Liver (tissue), 9 donors: Measurements from ENCODE around the gene SEMA4C. TPM values are rescaled to one million over a fixed set of nuclear protein-coding genes. Genes with fewer than 3 reads are reported as not detected.

ENCODE experiments used
- DNase-seq: peaks from one replicate; pipeline ENCODE4 v3.0.0-alpha.2; 2017; ENCODE audit warnings: low spot score
- H3K27ac ChIP-seq, 2 donors: one replicate each; pipeline ENCODE4 v1.7.0; 2013; ENCODE audit warnings: inconsistent platforms in 2 of 2, low read length in 2 of 2, control low read depth in 1 of 2, low read depth in 1 of 2, mild to moderate bottlenecking in 1 of 2
- H3K27me3 ChIP-seq, 4 donors: one replicate each; pipeline versions ENCODE4 v1.6.1 to v1.7.0; 2013; ENCODE audit warnings: low read length in 3 of 4, inconsistent platforms in 1 of 4, mild to moderate bottlenecking in 1 of 4, moderate library complexity in 1 of 4; ENCODE audit not compliant: control insufficient read depth in 4 of 4, insufficient read depth in 4 of 4
- H3K36me3 ChIP-seq, 4 donors: one replicate each; pipeline versions ENCODE4 v1.6.1 to v1.7.0; 2013; ENCODE audit warnings: low read length in 3 of 4, mild to moderate bottlenecking in 3 of 4, low read depth in 1 of 4, moderate library complexity in 1 of 4; ENCODE audit not compliant: control insufficient read depth in 4 of 4, insufficient read depth in 3 of 4
- H3K4me1 ChIP-seq, 4 donors: one replicate each; pipeline versions ENCODE4 v1.6.1 to v1.7.0; 2013; ENCODE audit warnings: low read length in 3 of 4, mild to moderate bottlenecking in 3 of 4, moderate library complexity in 1 of 4; ENCODE audit not compliant: control insufficient read depth in 4 of 4, insufficient read depth in 4 of 4
- H3K4me3 ChIP-seq, 3 donors: one replicate each; pipeline versions ENCODE4 v1.6.1 to v1.7.0; 2013; ENCODE audit warnings: low read length in 3 of 3, control low read depth in 1 of 3, low read depth in 1 of 3, mild to moderate bottlenecking in 1 of 3
- H3K9ac ChIP-seq, 2 donors: one replicate each; pipeline ENCODE4 v1.7.0; 2013; ENCODE audit warnings: low read length in 2 of 2, mild to moderate bottlenecking in 2 of 2, moderate library complexity in 2 of 2, control low read depth in 1 of 2, low read depth in 1 of 2
- H3K9me3 ChIP-seq, 4 donors: one replicate each; pipeline versions ENCODE4 v1.6.1 to v1.7.0; 2013; ENCODE audit warnings: low read length in 3 of 4; ENCODE audit not compliant: control insufficient read depth in 4 of 4
- ATF3 ChIP-seq: IDR thresholded peaks from 2 replicates; pipeline ENCODE4 v1.6.1; 2016; ENCODE audit warnings: antibody characterized with exemption
- CTCF ChIP-seq: fragments of 150-350 bp; IDR thresholded peaks from 2 replicates; pipeline ENCODE4 v1.5.1; 2017; ENCODE audit warnings: improper control_type of control experiment, low read depth, low read length; ENCODE audit not compliant: missing input control
- EGR1 ChIP-seq, 2 donors: IDR thresholded peaks; 2 replicates each; pipeline ENCODE4 v1.6.1; 2016 to 2018; ENCODE audit warnings: antibody characterized with exemption in 2 of 2, low read depth in 2 of 2
- FOXA1 ChIP-seq: IDR thresholded peaks from 2 replicates; pipeline ENCODE4 v1.6.1; 2016; ENCODE audit warnings: antibody characterized with exemption
- FOXA2 ChIP-seq: IDR thresholded peaks from 2 replicates; pipeline ENCODE4 v1.6.1; 2016; ENCODE audit warnings: antibody characterized with exemption
- GABPA ChIP-seq, 2 donors: IDR thresholded peaks in 1 of 2; conservative IDR thresholded peaks in 1 of 2; 2 replicates each; pipeline ENCODE4 v1.6.1; 2016; ENCODE audit warnings: antibody characterized with exemption in 2 of 2, mild to moderate bottlenecking in 1 of 2, moderate library complexity in 1 of 2
- HNF4A ChIP-seq, 2 donors: conservative IDR thresholded peaks; 2 replicates each; pipeline ENCODE4 v1.6.1; 2016; ENCODE audit warnings: antibody characterized with exemption in 2 of 2, mild to moderate bottlenecking in 2 of 2
- HNF4G ChIP-seq: IDR thresholded peaks from 2 replicates; pipeline ENCODE4 v1.6.1; 2016; ENCODE audit warnings: antibody characterized with exemption
- JUND ChIP-seq, 2 donors: IDR thresholded peaks; 2 replicates each; pipeline ENCODE4 v1.6.1; 2016; ENCODE audit warnings: antibody characterized with exemption in 2 of 2
- NR2F2 ChIP-seq: IDR thresholded peaks from 2 replicates; pipeline ENCODE4 v1.6.1; 2016; ENCODE audit warnings: antibody characterized with exemption
- RAD21 ChIP-seq, 2 donors: IDR thresholded peaks; 2 replicates each; pipeline ENCODE4 v1.6.1; 2016; ENCODE audit warnings: antibody characterized with exemption in 2 of 2, mild to moderate bottlenecking in 2 of 2
- REST ChIP-seq: IDR thresholded peaks from 2 replicates; pipeline ENCODE4 v1.6.1; 2016; ENCODE audit warnings: antibody characterized with exemption, mild to moderate bottlenecking
- RXRA ChIP-seq, 2 donors: IDR thresholded peaks; 2 replicates each; pipeline ENCODE4 v1.6.1; 2017 to 2018; ENCODE audit warnings: antibody characterized with exemption in 2 of 2, mild to moderate bottlenecking in 1 of 2
- SP1 ChIP-seq: IDR thresholded peaks from 2 replicates; pipeline ENCODE4 v1.6.1; 2018; ENCODE audit warnings: antibody characterized with exemption, mild to moderate bottlenecking
- TAF1 ChIP-seq: conservative IDR thresholded peaks from 2 replicates; pipeline ENCODE4 v1.6.1; 2016; ENCODE audit warnings: antibody characterized with exemption, mild to moderate bottlenecking
- YY1 ChIP-seq: IDR thresholded peaks from 2 replicates; pipeline ENCODE4 v1.6.1; 2016; ENCODE audit warnings: antibody characterized with exemption, mild to moderate bottlenecking
- WGBS: extraction: QIAGEN DNeasy Blood & Tissue Kit; methylation state at CpG from one replicate; pipeline ENCODE4 v1.1.7; 2013; 5-methylcytosine and 5-hydroxymethylcytosine counted together
- polyA plus RNA-seq, 2 donors: library from polyadenylated mRNA; stranded (reverse) in 1 of 2; unstranded in 1 of 2; fragments of 200-250 nt in 1 of 2; fragments of >200 nt in 1 of 2; fragmentation: Nextera tagmentation in 1 of 2; extraction: Ambion mirVana in 1 of 2; gene quantifications; one replicate each; pipeline versions ENCODE4 v1.2.1 to v1.2.3, GENCODE V29; 2013 to 2015
- total RNA-seq, 2 donors: library from RNA; depleted of rRNA; stranded (reverse); fragments of >200 nt; gene quantifications; one replicate each; pipeline ENCODE4 v1.2.3, GENCODE V29; 2014
- TF ChIP-seq, protein P1 (sequence below): IDR thresholded peaks from 2 replicates; pipeline ENCODE4 v1.6.1; 2016; ENCODE audit warnings: antibody characterized with exemption
- TF ChIP-seq, protein P2 (sequence below): IDR thresholded peaks from 2 replicates; pipeline ENCODE4 v1.6.1; 2016; ENCODE audit warnings: antibody characterized with exemption
- donor health status: healthy.
- donor health status: healthy.
- donor health status: healthy.
- donor health status: healthy.
- donor health status: healthy.

Gene SEMA4C
- total and polyA plus RNA-seq, 4 donors: 3.7 to 23.2 (median 13.2) TPM

DNA sequence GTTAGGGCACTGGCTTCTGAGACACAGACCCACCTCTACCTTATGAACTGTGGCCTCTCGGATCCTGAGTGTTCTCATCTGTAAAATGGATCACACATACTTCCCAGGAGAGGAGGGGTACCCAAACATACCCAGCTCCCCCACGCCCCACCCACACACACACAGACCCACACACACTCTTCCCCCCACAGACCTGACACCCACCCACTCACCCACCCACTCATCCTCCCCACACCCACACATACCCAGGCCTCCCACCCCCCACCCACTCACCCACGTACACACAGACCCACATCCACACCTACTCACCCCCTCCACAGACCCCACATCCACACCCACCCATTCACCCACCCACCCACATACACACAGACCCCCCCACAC is 24.3 kb upstream of the SEMA4C start:
- Histone ChIP-seq H3K27me3 (no peaks in the 10 kb centered on the region), H3K27ac (no peak overlapping the region), H3K36me3 (no peaks in the 10 kb centered on the region), H3K4me1 (peaks cover 0 to 4% (median 0%) of the 10 kb centered on the region in 4 donors), H3K4me3 (no peak overlapping the region), H3K9ac (no peak overlapping the region), H3K9me3 (no peaks in the 10 kb centered on the region)
- no peak for TF ChIP-seq HNF4G
- TF ChIP-seq CTCF: no peak
- TF ChIP-seq FOXA1: no peak
- no peak for TF ChIP-seq SP1
- no peak for TF ChIP-seq YY1
- TF ChIP-seq HNF4A (conservative IDR thresholded peaks at IDR 0.05): no peak
- TF ChIP-seq FOXA2: no peak
- no peak for TF ChIP-seq ATF3
- TF ChIP-seq GABPA (IDR thresholded peaks at IDR 0.05 in 1 of 2, conservative IDR thresholded peaks at IDR 0.05 in 1 of 2): no peak
- TF ChIP-seq TAF1: no peak
- TF ChIP-seq EGR1 (IDR thresholded peaks at IDR 0.05; ENCODE audit: low read depth in 2 of 2): no peak
- TF ChIP-seq, protein P1, sequence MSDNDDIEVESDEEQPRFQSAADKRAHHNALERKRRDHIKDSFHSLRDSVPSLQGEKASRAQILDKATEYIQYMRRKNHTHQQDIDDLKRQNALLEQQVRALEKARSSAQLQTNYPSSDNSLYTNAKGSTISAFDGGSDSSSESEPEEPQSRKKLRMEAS: no peak
- TF ChIP-seq REST: no peak
- no peak for TF ChIP-seq JUND (IDR thresholded peaks at IDR 0.05)
- no peak for TF ChIP-seq RAD21 (IDR thresholded peaks at IDR 0.05)
- TF ChIP-seq RXRA (IDR thresholded peaks at IDR 0.05): no peak
- TF ChIP-seq, protein P2, sequence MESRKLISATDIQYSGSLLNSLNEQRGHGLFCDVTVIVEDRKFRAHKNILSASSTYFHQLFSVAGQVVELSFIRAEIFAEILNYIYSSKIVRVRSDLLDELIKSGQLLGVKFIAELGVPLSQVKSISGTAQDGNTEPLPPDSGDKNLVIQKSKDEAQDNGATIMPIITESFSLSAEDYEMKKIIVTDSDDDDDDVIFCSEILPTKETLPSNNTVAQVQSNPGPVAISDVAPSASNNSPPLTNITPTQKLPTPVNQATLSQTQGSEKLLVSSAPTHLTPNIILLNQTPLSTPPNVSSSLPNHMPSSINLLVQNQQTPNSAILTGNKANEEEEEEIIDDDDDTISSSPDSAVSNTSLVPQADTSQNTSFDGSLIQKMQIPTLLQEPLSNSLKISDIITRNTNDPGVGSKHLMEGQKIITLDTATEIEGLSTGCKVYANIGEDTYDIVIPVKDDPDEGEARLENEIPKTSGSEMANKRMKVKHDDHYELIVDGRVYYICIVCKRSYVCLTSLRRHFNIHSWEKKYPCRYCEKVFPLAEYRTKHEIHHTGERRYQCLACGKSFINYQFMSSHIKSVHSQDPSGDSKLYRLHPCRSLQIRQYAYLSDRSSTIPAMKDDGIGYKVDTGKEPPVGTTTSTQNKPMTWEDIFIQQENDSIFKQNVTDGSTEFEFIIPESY: no peak
- no peak for TF ChIP-seq NR2F2
- DNase-seq: no peak
- WGBS: 88% methylated on average over 3 of the region's 3 CpGs
